ENCODE data around the gene SLC66A1. TPM values are rescaled to one million over a fixed set of nuclear protein-coding genes. Genes with fewer than 3 reads are reported as not detected.

Gene SLC66A1
- total RNA-seq, 1 donor from 2014 or later, result 4.8 TPM

- Histone ChIP-seq H3K79me2 (ENCODE audit: low read depth) (no peaks in the 10 kb centered on the region), H3K4me1 (no peaks in the 10 kb centered on the region), H3K27ac (no peak overlapping the region), H3F3A (ENCODE audit: low read depth) (no peaks in the 10 kb centered on the region), H3K9me3 (ENCODE audit: low read depth) (no peaks in the 10 kb centered on the region), H4K20me1 (ENCODE audit: low read depth) (peaks cover 13% of the 10 kb centered on the region), H3K27me3 (no peaks in the 10 kb centered on the region), H3K4me2 (no peak overlapping the region), H2AFZ (replicated peaks) (no peak overlapping the region), H3K9ac (no peak overlapping the region), H3K4me3 (no peak overlapping the region), H3K36me3 (peaks cover 6% of the 10 kb centered on the region)
- TF ChIP-seq EZH2 (IDR thresholded peaks at IDR 0.05) (no peak), CTCF (IDR thresholded peaks at IDR 0.05) (peak; percentile 68), EZH2phosphoT487 (IDR thresholded peaks at IDR 0.05) (no peak)
- DNase-seq (ENCODE audit: low spot score), result peak; percentile 63
- Mint-ChIP-seq H3K27ac (no peak overlapping the region), H3K9me3 (no peaks in the 10 kb centered on the region), H3K4me3 (no peak overlapping the region), H3K4me1 (no peaks in the 10 kb centered on the region), H3K27me3 (ENCODE audit: insufficient read depth, low read depth) (peaks cover 2% of the 10 kb centered on the region), H3K36me3 (peaks cover 20% of the 10 kb centered on the region)
These were observed 62.1 kb downstream of the SLC66A1 start for GRCh38 chr1:19374083-19374801.

DNA sequence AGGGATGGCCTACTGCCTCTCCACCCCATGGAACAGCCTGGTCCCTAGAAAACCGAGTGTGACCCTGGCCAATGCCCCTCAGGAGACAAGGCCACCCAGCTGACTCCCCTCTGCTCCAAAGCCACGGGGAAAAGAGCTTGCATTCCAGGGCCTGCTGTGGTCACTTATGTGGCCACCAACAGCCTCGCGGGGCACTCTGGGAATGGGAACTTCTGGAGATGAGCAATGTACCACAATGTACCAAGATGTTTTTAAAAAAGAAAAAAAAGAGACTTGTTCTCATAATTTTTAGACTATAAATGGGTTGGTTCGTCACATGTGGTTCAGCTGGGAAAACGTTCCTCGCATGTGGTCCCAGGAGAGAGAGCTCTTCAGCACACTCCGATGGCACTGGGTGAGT lies 62.8 kb downstream of the SLC66A1 start:
- H3K4me2 ChIP-seq, result no peak overlapping the region
- no peaks in the 10 kb centered on the region for H3F3A ChIP-seq (ENCODE audit: low read depth)
- no peak for DNase-seq (ENCODE audit: low spot score)
- H3K36me3 ChIP-seq, result peaks cover 6% of the 10 kb centered on the region
- no peak overlapping the region for H3K4me3 ChIP-seq
- no peak overlapping the region for H3K27ac ChIP-seq
- no peak for TF ChIP-seq EZH2 (IDR thresholded peaks at IDR 0.05)
- no peak for TF ChIP-seq CTCF (IDR thresholded peaks at IDR 0.05)
- TF ChIP-seq EZH2phosphoT487 (IDR thresholded peaks at IDR 0.05), result no peak
- Mint-ChIP-seq H3K27ac (no peak overlapping the region), H3K36me3 (peaks cover 24% of the 10 kb centered on the region), H3K27me3 (ENCODE audit: insufficient read depth, low read depth) (peaks cover 2% of the 10 kb centered on the region), H3K4me1 (no peaks in the 10 kb centered on the region), H3K9me3 (no peaks in the 10 kb centered on the region), H3K4me3 (no peak overlapping the region)
- H3K9ac ChIP-seq, result no peak overlapping the region
- peaks cover 13% of the 10 kb centered on the region for H4K20me1 ChIP-seq (ENCODE audit: low read depth)
- H3K4me1 ChIP-seq, result no peaks in the 10 kb centered on the region
- H2AFZ ChIP-seq (replicated peaks), result no peak overlapping the region
- H3K27me3 ChIP-seq, result no peaks in the 10 kb centered on the region
- no peaks in the 10 kb centered on the region for H3K79me2 ChIP-seq (ENCODE audit: low read depth)
- no peaks in the 10 kb centered on the region for H3K9me3 ChIP-seq (ENCODE audit: low read depth)

DNA sequence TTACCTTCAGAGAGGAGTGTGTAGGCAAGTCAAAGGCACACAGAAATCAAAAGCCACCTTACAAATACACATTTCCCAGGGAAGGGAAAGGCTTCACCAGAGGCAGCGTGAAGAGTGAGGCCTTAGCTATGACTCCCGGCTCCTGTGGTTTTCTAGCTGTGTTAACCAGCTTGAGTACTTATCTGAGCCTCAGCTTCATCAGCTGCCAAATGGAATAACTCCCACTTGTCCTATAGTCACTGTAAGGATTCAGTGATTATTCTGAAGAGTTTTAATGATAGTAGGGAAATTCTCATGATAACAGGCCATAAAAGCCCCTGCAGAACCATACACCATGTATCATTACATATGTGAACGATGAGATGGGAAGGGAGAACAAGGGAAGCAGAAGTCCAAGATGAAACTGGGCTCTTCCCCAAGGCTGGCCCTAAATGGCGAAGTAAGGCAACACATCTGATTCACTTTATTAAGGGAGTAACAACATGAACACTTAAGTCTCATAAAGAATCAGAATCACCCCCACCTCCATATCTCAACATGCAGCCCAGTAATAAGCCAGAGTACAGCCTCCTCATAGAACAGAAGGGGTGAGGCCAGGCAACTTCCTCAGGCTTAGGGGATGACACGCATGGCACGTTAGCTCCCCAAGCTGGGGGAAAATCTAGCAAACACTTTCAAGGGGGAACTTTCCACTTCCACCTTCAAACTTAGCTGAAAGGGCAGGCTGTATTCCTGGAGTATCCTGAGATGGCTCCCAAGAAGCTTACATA lies 63.7 kb downstream of the SLC66A1 start:
- DNase-seq (ENCODE audit: low spot score), result no peak
- no peaks in the 10 kb centered on the region for H3F3A ChIP-seq (ENCODE audit: low read depth)
- H3K4me1 ChIP-seq, result no peaks in the 10 kb centered on the region
- no peak overlapping the region for H3K4me3 Mint-ChIP-seq
- TF ChIP-seq EZH2phosphoT487 (IDR thresholded peaks at IDR 0.05), result no peak
- TF ChIP-seq CTCF (IDR thresholded peaks at IDR 0.05), result no peak
- TF ChIP-seq EZH2 (IDR thresholded peaks at IDR 0.05), result no peak
- H3K27me3 ChIP-seq, result no peaks in the 10 kb centered on the region
- no peak overlapping the region for H3K4me2 ChIP-seq
- no peak overlapping the region for H3K27ac Mint-ChIP-seq
- H3K27me3 Mint-ChIP-seq (ENCODE audit: insufficient read depth, low read depth), result peaks cover 2% of the 10 kb centered on the region
- H3K9me3 Mint-ChIP-seq, result no peaks in the 10 kb centered on the region
- H3K9me3 ChIP-seq (ENCODE audit: low read depth), result no peaks in the 10 kb centered on the region
- H2AFZ ChIP-seq (replicated peaks), result no peak overlapping the region
- H3K36me3 Mint-ChIP-seq, result peaks cover 24% of the 10 kb centered on the region
- H3K79me2 ChIP-seq (ENCODE audit: low read depth), result no peaks in the 10 kb centered on the region
- H3K36me3 ChIP-seq, result peaks cover 6% of the 10 kb centered on the region
- no peak overlapping the region for H3K27ac ChIP-seq
- no peak overlapping the region for H3K4me3 ChIP-seq
- no peaks in the 10 kb centered on the region for H3K4me1 Mint-ChIP-seq
- H3K9ac ChIP-seq, result no peak overlapping the region
- H4K20me1 ChIP-seq (ENCODE audit: low read depth), result peaks cover 13% of the 10 kb centered on the region
